Stimulated activated CD4-positive, alpha-beta T cell treated with anti-CD3 and anti-CD28 coated beads, Interleukin-12 subunit alpha, Interleukin-12 subunit beta, amount 100 ng/mL, for 48 hours (primary cell): Measurements from ENCODE around the gene ARL6IP5.

Experiments used
- DNase-seq, 3 donors: peaks; one replicate each; pipeline ENCODE4 v3.0.0-alpha.2; 2020; ENCODE audit warnings: low read depth in 2 of 3, low spot score in 1 of 3

The ARL6IP5 gene

DNA sequence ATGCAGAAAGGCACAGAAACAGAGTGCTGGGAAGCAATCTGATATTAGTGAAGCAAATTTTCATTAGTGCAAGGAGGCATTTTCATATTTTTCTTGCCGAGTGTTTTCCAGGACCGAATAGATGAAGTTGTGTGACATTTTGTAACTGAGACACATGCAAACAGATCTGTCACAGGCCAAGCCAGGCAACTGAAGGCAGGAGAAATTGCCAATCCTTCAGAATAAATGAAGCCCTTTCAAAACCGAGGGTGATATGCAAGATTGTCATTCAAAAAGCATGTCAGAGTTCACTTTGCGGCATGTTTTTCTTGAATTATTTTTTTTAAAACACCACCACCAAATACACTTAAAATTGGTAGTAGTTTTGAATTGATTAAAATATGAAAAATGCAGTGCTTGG, 31.4 kb downstream of the ARL6IP5 start:
- no peak for DNase-seq

DNA sequence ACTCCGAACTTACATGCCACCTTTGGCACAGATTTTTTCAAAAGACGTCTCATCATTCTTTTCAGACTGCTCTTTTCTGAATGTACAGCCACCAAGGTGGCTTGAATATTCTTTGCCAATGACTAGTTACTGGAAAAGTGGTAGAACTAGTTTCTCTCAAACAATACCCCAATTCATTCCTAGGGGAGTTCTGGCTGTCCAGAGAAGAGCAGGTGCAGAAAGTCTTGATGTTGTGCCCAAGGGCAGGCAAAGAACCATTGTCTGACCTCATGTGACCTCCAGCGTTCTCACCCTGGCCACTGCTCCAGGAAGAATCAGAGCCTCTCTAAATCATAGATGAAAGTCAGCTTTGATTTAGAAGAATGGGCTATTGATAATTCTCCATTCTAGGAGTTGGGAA, 32.2 kb downstream of the ARL6IP5 start:
- DNase-seq: no peak

GRCh38 chr3:69118555-69118954, 33.8 kb downstream of the ARL6IP5 start:
- no peak for DNase-seq

DNA sequence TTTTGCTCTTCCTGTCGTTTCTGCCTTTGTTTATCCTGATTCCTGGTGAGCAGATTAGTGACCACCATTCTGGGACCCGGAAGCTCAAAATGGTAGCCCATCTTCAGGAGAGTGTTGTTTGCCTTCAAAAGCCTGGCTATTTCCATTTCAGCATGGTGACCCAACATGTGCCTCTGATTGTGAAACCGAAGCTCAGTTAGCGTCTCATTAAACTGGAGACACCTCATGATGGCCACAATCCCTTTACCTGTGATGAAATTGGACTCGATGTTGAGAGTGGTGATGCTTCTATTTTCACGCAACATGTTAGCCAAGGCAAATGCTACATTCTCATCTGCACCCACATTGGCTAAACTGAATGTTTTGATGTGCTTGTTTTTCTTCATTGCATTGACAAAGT, 34.4 kb downstream of the ARL6IP5 start:
- DNase-seq: no peak

DNA sequence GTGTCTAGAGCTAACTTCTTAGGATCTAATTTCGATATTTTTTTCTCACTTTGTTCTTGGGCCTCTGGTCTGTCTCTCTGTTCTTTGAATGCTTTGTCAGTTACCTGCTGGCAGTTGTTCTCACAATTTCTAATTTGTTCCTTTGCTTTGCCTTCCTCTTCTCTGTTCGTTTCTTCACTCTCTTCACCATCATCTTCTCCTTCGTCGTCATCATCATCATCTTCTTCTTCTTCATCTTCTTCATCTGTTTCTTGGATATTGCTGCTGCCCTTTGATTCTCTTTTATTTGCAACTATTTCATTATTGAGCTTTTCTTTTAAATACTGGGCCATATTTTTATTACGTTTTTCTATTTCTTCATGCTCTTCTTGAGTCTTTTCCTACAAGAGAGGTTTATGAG, 34.9 kb downstream of the ARL6IP5 start:
- no peak for DNase-seq

GRCh38 chr3:69120879-69121464, 36.2 kb downstream of the ARL6IP5 start:
- DNase-seq: peak; percentile 73 to 91 (median 74)

- DNase-seq: no peak
Observed at GRCh38 chr3:69121513-69121912, 36.8 kb downstream of the ARL6IP5 start.

DNA sequence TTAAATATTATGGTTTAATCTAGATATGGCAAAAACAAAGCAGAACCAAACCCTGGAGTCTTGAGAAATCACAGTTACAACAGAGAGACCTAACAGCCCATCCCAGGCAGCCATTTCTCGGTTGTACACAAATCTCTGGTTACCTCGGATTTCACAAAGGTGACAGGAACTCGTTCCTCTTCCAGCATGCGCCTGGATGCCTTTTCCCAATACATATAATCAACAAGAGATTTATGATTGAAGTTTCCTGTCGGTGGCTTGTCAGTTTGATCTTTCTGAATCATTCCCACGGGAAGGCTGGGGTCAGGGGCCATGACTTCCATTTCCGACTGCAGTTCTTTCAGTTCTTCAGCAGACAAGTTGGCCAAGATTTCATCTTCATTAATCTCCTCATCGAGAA, 37.2 kb downstream of the ARL6IP5 start:
- no peak for DNase-seq

GRCh38 chr3:69122403-69122802, 37.7 kb downstream of the ARL6IP5 start, which contains the start of gene LMOD3:
Gene LMOD3, minus strand, starts transcription at chr3:69122595. Its CDS starts 209 bp downstream, at chr3:69122386.
- DNase-seq: no peak

DNA sequence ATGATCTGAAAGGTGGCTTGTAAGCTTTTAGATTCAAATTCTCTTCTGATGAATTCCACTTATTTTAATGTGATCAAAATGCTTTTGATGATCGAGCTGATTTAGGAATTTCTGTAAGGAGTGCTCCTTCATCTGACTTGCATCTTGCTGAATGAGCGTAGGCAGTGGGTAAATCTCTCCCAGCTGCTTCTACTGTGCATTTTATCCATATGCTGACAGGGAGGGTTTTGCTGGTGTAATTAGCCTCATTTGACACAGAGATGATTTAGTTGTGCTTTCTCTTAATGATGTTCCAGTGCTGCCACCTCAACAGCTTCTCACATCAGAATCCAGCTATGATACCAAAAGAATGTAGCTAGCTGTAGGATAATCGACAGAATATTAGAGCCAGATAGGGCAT, 41.5 kb downstream of the ARL6IP5 start:
- no peak for DNase-seq

- DNase-seq: no peak
Observed at GRCh38 chr3:69126999-69127398, 42.3 kb downstream of the ARL6IP5 start.

DNA sequence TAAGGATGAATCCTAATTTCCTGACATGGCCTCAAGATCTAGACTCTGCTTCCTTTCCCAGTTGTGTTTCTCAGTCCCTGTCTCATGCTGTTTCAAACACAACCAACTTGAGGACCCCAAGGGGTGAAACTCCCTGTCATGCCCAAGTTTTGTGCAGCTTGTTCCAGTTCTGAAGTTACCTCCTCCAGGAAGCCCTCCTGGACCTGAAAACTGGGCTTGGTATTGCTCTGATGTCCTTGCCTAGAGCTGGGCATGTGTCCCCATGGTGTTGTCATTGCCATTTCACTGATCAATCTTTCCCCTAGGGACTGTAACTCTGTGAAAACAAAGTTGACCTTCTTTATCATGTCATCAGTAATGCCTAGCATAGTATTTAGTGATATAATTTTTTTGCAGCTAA, 43.8 kb downstream of the ARL6IP5 start:
- DNase-seq: no peak

DNA sequence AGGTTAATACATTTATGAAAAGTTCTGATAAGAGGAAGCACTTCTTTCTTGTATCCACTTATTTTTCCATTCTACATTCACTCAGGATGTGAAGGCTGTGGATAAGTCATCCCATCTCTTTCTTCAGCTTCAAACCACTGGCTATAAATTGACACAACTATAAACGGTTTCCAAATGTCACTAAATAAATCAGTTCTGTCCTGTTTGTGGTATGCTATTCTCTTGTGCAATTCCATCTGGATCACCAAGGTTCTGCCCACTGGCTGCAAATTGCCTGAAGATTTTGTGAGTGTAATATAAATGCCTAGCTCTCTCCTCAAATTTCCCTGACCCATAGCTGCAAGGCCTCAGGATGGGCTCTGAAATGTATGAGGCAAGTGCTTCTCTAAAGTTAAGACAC, 44.8 kb downstream of the ARL6IP5 start:
- no peak for DNase-seq

GRCh38 chr3:69130689-69131088, 46.0 kb downstream of the ARL6IP5 start:
- DNase-seq: no peak

- no peak for DNase-seq
Observed at GRCh38 chr3:69137005-69137404, 52.3 kb downstream of the ARL6IP5 start.

DNA sequence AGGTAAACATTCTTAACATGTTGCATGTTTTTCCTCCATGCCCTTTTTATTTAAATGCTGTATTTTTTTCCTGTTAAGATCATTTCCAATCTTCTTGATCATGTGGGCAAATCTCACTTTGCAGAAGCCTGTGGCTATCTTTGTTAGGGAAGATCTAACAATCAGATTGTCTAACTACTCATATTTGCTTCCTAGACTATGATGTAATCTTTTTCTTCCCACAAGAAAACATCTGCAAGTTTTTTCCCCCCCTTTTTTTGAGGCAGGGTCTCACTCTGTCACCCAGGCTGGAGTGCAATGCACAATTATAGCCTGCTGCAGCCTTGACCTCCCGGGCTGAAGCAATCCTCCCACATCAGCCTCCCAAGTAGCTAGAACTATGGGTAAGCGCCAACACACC, 52.7 kb downstream of the ARL6IP5 start:
- DNase-seq: no peak

DNA sequence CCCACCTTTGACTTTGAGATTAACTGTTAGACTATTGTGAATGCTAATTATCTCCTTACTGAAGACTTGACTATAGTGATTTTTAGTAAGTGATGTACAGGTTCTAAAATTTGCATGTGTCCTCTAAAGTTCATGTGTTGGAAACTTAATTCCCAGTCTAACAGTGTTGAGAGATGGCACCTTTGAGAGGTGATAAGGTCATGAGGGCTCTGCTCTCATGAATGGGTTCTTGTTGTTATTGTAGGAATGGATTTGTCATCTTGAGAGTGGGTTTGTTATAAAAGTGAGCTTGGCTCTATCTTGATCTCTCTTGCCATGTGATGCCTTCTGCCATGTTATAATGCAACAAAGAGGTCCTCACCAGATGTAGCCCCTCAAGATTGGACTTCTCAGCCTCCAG, 56.6 kb downstream of the ARL6IP5 start:
- no peak for DNase-seq

DNA sequence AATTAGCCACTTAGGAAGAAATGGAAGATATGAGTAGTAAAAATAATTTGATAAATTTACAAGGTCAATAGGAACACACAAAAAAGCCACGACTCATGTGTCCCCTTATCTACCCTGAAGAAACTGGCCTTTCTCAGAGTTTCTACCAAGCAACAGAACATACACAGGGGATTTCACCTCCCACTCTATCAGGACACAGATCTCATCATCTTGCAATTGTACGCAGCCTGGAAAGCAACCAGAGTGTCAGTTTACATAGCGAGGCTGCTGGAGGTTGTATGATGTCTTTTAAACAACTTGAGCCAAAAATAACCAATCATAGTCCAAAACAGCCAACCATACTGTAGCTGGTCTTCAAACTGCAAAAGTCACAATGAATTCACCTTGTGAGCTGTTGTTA, 57.4 kb downstream of the ARL6IP5 start:
- DNase-seq: no peak

DNA sequence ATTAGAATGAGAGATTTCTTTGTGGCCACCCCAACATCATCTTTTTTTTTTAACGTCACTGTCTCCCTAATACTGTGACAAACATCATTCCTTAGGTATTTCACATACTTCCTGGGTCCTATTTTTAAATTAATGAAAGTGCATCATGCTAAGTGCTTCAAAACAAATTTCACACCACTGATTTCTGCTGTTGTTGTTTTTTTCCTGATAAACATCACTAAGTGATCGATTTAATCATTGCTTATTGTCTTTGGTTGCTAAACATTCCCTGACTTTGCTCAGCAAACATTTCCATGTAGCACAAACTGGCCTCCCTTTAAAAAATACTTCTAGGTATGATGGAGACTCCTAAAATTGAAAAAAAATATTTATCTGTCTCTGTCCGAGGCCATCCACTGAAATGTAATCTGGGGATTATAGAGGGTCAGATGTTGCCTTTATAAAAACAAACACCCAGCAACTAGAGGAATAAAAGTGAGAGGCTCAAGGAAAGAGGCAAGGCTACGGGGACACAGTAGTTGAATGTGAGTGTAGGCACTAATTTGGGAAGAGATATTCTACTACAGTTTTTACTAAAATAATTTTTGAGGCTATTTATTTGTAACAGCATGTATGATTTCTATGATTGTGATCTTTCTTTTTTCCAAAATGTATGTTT, 58.2 kb downstream of the ARL6IP5 start:
- DNase-seq: no peak

GRCh38 chr3:69143612-69144011, 58.9 kb downstream of the ARL6IP5 start:
- no peak for DNase-seq

- no peak for DNase-seq
Observed at GRCh38 chr3:69144631-69145245, 60.0 kb downstream of the ARL6IP5 start.

GRCh38 chr3:69145688-69146087, 61.0 kb downstream of the ARL6IP5 start:
- DNase-seq: no peak

DNA sequence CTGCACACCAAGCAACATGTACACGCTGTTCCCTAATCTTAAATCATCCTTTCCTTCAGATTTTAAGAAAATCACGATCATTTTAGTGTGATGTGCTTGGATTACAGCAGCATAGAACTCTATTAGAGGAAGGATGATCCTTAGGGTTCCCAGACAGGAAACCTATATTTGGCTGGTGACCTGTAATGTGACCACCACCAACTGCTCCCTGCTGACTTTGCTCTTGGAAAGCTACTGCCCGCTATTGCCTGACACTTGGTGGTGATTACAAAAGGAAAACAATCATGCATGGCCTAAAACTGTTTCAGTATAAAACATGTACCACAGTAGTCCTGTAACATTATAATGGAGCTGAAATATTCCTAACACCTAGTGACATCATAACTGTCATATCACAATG, 64.8 kb downstream of the ARL6IP5 start:
- DNase-seq: no peak
